Left ventricle myocardium superior (tissue), 1 donor: ENCODE measurements around the gene DCAF17. TPM values are rescaled to one million over a fixed set of nuclear protein-coding genes. Genes with fewer than 3 reads are reported as not detected.
"Not testable (repeated sequence)": the region's sequence is repeated elsewhere in the genome, so short reads cannot be mapped to it uniquely, and the experiment has no call there.

Experiments used
- ATAC-seq: fragments of 200-7000 bp; cut with Tn5 transposase; one replicate; pipeline ENCODE4 v1.9.1; 2020; ENCODE audit warnings: mild to moderate bottlenecking, moderate library complexity
- DNase-seq: peaks from one replicate; pipeline ENCODE4 v3.0.0-alpha.2; 2020
- intact Hi-C: fragments of 100-400 bp; cut with micrococcal nuclease; formaldehyde crosslinking; loops from one replicate; pipeline ENCODE4 v1.11.0; 2022
- total RNA-seq: library from RNA; stranded (reverse); fragmentation: NEBNext Ultra II Directional; extraction: Animal tissue kit (Norgen Biotek cat#: 25700); gene quantifications from one replicate; pipeline ENCODE4 v1.2.1, GENCODE V29; 2021
- donor health status: DM: no; HTN: yes; CAD: no; lungs with severe emphysema.

The DCAF17 gene
- total RNA-seq, 1 donor from 2014 or later = 5.8 TPM

DNA sequence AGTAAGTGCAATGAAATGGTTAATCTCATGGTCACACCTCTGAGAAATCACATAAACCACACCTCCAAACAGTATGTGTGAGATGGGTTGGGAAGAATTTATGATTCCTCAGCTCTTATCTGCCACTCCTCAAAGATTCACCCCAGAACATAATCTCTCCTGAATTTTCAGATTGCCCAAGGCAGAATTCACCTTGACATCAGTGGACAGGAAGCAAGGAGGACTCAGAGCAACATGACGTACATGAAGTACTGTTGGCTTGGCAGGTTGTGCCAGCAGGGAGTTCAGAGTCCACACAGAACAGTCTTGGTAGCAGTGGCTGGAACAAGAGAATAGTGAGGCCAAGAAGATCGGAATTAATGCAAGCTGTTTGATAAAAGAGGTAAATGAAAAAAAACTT lies 56.6 kb downstream of the DCAF17 start:
- intact Hi-C loops = no loop called here
- DNase-seq (no peak), ATAC-seq (no peak)

DNA sequence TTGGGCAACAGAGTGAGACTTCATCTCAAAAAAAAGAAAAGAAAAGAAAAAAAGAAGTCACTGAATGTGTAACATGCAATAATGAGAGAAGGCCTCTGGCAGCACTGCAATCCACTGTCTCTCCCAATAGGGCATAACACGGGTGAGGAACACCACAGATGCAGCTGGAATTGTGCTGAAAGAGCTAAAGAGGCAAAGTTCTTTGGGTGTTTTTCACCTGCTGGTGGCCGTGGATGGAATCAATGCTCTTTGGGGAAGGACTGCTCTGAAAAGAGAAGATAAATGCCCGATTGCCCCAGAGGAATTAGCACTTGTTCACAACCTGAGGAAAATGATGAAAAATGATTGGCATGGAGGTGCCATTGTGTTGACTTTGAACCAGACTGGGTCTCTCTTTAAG lies 57.3 kb downstream of the DCAF17 start:
- intact Hi-C loops = no loop called here
- ATAC-seq = no peak
- no peak for DNase-seq

DNA sequence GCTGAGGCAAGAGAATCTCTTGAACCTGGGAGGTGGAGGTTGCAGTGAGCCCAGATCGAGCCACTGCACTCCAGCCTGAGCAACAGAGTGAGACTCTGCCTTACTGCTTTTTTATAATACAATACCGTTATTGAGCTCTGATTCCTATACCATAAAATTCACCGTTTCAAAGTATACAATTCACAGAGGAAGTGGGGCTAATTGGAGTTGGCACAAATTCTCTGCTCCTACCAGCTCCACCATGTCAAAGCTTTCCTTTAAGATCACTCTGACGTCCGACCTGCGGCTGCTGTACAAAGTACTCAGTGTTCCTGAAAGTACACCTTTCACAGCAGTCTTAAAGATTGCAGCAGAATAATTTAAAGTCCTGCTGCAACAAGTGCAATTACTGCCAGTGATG lies 58.6 kb downstream of the DCAF17 start:
- intact Hi-C loops = no loop called here
- DNase-seq (no peak), ATAC-seq (no peak)

DNA sequence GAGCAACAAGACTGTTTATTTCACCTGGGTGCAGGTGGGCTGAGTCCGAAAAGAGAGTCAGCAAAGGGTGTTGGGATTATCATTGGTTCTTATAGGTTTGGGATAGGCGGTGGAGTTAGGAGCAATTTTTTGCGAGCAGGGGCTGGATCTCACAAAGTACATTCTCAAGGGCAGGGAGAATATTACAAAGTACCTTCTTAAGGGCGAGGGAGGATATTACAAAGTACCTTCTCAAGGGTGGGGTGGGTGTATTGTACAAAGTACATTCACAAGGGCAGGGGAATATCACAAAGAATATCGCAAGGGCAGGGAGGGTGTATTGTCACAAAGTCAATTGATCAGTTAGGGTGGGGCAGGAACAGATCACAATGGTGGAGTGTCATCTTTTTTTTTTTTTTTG lies 63.6 kb downstream of the DCAF17 start:
- intact Hi-C loops, ATAC-seq: not testable (repeated sequence)

DNA sequence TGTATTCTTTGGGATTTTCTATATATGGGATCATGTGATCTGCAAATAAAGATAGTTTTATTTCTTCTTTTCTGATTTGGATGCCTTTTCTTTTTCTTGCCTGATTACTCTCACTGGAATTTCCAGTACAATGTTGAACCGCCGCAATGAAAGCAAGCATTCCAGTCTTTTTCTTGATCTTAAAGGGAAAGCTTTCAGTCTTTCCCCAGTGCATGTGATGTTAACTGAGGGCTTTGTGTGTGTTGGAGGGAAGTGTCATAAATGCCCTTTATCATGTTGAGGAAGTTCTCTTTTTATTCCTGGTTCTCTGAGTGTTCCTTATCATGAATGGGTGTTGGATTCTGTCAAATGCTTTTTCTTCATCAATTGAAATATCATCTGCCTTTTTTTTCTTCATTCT lies 71.3 kb downstream of the DCAF17 start:
- intact Hi-C loops = no loop called here
- DNase-seq = no peak
- no peak for ATAC-seq

More for the DNA sequence above, 63.6 kb downstream of the DCAF17 start:
- DNase-seq = not testable (repeated sequence)

DNA sequence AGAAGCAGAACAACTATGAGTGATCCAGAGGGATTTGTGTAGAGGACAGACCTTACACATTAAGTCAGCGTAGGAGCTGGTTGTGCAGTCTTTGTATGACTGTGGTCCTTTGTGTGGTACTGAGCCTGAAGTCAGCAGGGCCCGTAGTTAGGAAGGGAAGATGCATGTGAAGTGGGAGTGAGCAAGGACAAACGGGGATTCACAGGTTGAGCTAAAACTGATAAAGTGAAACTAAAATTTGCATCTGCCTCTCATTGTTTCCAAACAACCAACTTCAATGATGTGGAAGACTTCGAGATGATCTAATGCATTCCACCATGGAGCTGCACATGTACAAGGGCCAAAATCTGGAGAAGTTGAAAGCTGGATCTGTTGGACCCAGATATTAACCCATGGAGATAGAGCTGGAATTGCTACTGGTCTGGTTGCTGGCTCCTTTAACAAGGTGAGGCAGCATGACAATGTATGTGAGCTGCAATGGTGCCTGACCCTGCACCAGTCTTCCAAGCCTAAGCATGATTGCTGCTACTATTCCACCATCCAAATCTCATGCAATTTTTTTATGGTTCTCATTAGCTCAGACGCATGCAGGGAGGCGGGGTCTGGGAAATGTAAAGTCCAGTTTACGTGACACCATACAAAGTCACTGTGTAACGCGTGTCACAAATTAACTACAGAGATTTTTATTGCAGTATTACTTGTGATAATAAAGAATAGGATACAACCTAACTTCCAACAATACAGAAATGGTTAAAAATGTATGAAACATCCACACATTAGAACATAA lies 76.1 kb downstream of the DCAF17 start:
- DNase-seq (no peak), ATAC-seq (no peak)
- intact Hi-C loops = no loop called here

DNA sequence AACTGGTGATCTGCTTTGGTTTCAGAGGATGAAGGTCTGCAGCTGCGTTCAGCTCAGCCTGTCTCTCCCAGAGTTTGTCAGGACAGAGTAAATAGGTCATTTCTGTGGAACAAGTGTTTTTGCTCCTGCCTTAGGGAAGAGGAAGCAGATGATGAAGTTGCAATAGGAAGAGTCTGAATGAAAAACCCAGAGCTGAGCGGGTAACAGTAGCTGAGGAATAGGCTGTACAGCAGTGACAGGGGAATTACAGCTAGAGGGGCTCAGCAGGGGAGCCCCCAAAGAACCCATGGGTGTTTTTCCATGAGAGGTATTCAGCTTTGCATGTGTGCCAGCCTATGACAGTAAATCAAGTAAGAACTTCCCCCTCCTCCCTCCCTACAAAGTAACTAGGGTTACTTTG lies 78.0 kb downstream of the DCAF17 start:
- intact Hi-C loops = no loop called here
- ATAC-seq (no peak), DNase-seq (no peak)

DNA sequence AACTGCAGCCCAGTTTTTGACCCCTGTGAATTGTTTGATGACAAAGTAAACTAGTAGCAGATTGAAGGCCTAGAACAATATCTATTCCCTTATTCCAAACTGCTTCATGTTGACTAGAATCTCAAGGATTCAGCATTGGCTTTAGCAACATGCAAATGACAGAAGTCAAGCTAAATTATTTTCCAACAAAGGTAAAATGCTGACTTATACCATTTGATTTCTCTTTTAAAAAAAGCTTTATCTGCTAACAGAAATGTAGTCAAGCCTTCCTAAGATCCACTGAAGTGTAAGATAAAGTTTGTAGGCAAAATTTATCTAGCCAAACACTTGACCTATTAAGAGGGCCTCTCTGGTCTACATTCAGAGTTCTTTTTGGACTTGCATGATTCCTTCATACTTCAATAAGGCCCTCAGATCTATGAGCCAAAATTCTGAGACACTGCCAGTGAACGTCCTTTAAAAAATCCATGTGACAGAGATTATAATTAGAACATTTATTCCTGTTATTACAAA lies 78.7 kb downstream of the DCAF17 start:
- intact Hi-C loops = no loop called here
- DNase-seq = no peak
- ATAC-seq = no peak

DNA sequence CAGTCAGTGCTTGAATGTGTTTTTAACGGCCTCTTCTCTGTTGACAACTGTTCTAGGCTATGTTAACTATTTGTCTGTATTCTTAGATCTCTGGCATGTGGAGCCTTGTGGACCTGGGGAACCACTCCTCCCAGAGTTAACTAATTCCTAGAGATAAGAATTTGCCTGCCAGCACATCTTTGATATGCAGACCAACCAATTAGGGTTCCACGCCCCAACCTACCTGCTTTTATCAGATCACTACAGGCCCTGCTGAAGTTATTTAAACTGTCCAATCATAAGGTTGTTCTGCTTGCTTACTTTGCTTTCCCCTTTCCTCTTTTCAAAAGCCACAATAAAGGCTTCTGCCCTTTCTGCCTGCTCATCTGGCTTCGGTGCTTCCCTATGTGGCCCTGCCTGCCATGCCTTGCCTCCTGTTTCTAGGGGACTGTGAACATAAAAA lies 79.7 kb downstream of the DCAF17 start:
- intact Hi-C loops = no loop called here
- peak; percentile 35 for ATAC-seq
- DNase-seq = no peak

DNA sequence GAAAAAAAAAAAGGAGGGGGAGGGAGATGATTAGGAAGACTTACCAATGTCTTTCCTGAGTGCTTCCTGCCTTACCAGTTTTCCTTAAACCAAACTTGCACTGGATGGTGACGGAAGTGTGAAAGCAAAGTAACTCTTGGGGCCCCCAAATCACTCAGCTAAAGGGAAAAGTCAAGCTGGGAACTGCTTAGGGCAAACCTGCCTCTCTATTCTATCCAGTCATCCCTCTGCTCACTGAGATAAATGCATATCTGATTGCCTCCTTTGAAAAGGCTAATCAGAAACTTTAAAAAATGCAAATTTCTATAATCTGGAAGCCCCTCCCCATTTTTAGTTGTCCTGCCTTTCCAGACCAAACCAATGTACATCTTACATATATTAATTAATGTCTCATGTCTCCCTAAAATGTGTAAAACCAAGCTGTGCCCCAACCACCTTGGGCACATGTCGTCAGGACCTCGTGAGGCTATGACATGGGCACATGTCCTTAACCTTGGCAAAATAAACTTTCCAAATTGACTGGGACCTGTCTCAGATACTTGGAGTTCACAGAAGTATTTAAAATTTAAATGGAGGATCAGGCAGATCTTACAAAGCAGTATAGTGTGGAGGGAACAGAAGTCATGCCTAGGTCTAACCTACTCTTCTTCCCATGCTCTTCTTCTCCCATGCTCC lies 81.0 kb downstream of the DCAF17 start:
- DNase-seq (no peak), ATAC-seq (no peak)
- intact Hi-C loops = no loop called here

DNA sequence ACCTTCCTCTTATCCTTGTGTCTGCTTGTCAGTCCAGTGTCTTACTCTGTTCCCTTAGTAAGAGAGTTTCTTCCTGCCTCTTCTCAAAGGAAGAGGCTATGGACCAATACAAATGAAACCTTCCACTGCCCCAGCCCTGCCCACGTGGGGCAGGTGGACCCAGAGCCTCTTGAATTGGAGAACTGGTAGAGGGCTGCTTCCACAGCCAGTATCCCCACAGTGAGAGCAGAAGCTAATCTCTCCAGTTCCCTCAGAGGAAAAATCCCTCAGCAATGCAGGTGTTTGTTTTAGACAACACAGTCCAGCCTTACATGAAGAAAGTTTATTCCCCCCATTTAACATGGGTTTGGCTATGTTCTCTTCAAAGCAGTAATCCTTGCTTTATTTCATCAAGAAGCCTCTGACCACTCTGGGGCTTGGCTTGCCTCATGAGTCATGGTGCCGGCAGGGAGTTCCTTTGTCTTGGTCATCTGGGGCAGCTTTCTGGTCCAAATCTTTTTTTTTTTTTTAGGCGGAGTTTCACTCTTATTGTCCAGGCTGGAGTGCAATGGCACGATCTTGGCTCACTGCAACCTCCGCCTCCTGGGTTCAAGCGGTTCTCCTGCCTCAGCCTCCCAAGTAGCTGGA lies 81.8 kb downstream of the DCAF17 start:
- ATAC-seq (no peak), DNase-seq (no peak)
- intact Hi-C loops = no loop called here

DNA sequence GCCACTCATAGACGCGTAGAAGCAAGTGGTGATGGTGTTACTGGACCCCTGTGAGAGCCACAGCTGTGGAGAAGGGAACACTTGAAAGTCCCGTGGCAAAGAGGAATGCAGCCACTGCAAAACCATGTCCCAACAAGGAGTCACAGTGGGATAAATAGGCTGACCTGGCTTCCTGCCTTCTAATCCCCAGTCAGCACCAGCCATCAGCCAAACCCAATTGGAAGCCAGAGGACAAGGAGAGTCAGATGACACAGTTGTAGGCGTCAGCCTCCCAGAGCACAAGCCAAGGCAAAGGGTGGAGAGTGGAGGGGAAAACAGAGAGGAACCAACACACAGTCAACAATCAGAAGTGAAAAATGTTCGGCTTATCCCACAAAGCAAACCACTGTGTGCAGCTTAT lies 82.8 kb downstream of the DCAF17 start:
- intact Hi-C loops = no loop called here
- DNase-seq (no peak), ATAC-seq (no peak)

DNA sequence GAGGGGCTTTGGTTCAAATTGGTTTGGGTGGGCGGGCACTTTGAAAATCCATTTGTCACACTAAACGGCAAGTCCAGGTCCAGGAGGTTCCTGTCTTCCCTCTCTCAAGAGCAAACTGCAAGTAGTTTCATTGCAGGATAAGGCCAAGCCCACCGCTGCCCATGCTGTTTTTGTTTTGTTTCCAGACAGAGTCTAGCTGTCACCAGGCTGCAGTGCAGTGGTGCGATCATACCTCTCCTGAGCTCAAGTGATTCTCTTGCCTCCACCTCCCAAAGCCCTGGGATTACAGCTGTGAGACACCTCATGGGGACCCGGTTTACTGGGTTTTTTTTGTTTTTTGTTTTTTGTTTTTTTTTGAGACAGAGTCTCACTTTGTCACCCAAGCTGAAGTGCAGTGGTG lies 86.4 kb downstream of the DCAF17 start:
- DNase-seq (no peak), ATAC-seq (no peak)
- intact Hi-C loops = loop anchor here (10.0 kb wide), 1 partner anchor 86 kb away; the partner anchor contains the start of genes DCAF17 and METTL8

DNA sequence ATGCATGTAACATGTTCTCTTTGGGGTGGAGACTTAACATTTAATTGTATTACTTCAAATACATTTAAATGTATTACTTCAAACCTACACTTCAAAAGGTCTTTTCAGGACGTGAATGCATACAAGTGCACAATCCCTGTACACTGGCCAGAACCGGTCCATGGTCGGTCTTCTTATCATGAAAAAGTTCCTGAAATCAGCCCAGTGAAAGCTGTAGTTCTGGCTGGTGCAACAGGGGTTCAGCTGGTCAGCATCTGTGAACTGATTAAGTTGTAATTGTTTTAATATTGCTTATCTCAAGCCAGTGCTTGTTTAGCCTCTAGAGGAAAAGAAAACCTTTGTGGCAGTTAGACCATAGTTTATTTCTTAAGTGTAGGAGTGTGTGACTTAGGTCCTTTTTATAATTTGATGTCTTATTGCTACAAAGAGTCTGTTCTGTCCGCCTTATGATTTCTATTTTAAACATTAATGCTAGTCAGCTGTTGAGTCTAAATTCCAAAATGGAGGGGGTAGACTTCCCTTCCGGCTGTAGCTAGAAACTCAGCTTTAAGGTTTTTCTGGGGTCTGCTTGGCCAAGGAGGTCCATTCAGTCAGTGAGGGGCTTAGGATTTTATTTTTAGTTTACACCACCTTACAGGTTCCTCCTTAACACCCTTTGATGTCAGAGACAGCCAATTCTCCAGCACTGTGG lies 87.5 kb downstream of the DCAF17 start:
- DNase-seq = no peak
- ATAC-seq = no peak
- intact Hi-C loops = loop anchor here (10.0 kb wide), 1 partner anchor 87 kb away; the partner anchor contains the start of genes DCAF17 and METTL8

DNA sequence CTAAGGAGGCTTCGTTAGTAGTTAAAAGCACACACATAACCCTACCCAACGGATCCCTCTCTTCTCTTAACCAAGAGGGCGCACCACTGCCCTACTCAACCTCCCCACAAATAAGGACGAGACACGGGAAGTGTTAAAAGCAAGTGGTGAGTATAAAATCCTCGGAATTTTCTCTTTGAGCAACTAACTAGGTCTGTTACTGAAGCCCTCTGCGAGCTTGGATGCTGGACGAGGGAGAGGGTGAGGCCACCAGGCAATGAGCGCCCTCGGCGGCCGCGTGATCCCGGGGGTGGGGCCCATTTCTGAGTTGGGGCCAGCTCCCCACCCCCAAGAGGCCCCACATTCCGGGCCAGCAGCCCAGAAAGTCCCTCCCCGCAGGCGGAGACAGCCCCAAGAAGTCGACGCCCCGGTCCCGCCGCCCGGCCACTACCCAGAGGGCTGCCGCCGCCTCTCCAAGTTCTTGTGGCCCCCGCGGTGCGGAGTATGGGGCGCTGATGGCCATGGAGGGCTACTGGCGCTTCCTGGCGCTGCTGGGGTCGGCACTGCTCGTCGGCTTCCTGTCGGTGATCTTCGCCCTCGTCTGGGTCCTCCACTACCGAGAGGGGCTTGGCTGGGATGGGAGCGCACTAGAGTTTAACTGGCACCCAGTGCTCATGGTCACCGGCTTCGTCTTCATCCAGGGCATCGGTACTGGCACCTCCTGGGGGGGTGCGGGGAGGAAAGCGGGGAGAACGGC lies 88.2 kb downstream of the DCAF17 start, which contains the start of gene CYBRD1:
Gene CYBRD1 (plus strand): TSS at position 423 of the 736 bp plus-strand sequence. CDS start 72 bp downstream, at position 495.
- DNase-seq (peak; percentile 92), ATAC-seq (peak; percentile 88)
- intact Hi-C loops = loop anchor here (10.0 kb wide), 1 partner anchor 87 kb away; the partner anchor contains the start of genes DCAF17 and METTL8

DNA sequence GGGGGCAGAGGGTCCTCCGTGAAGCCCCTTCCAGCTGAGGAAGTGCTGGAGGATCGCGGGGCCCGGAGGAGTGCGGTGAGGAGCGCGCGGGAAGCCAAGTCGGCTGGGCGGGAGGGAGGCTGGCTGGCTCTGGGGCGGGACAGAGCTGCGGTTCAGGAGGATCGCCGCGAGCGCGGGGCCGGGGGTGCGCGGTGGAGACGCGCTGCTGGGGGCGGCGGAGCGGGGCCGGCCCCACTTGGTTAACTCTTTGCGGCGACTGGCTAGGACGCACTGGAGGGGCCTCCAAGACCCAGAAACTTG lies 88.7 kb downstream of the DCAF17 start:
- intact Hi-C loops = loop anchor here (10.0 kb wide), 1 partner anchor 88 kb away; the partner anchor contains the start of genes DCAF17 and METTL8
- DNase-seq = peak; percentile 64

DNA sequence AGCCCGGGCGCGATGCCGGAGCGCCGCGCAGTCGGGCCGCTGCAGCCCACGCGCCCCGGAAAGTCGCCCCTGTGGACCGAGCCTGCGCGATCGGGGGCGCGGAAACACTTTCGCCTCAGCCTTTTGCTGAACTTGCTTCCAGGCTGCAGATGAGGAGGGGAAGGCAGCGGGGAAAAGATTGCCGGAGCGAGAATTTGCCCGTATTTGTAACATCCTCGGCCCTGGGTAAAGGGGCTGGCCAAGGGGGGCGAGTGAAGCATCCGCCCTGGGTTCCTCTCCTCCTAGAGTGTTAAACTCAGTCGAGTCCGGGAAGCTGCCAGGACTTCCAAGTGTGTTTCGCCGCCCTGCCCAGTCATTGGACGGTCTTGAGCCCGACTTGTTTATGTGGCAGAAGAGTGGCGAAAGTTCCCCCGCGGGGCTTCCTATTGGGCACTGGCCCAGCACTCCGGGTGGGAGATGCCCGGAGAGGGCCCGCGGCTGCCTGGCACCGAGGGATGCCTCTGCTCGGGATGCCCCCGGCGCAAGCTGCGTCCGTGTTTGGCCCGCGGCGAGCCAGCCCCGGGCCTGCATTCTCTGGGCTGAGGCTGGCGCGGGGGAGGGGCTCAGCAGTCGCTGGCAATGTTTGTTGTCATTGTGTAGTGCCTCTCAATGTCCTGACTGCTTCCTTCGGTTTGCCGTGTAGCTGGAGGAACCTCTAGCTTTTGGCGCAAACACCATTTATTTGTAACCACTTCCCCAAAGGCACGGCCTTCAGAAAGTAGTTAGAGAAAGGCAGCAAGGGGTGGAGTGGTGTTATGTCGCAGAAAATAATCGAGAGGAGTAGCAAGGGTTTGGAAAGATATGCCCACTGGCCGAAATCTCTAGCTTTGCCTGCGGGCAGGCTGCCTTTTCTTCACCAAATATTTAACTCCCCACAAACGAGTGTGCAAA lies 89.3 kb downstream of the DCAF17 start:
- intact Hi-C loops = loop anchor here (10.0 kb wide), 1 partner anchor 89 kb away; the partner anchor contains the start of genes DCAF17 and METTL8

More for the DNA sequence above, 88.7 kb downstream of the DCAF17 start:
- peak; percentile 51 for ATAC-seq

More for the DNA sequence above, 89.3 kb downstream of the DCAF17 start:
- DNase-seq (peak; percentile 83), ATAC-seq (peak; percentile 76)
